ENCODE data around the gene RANBP1.

DNA sequence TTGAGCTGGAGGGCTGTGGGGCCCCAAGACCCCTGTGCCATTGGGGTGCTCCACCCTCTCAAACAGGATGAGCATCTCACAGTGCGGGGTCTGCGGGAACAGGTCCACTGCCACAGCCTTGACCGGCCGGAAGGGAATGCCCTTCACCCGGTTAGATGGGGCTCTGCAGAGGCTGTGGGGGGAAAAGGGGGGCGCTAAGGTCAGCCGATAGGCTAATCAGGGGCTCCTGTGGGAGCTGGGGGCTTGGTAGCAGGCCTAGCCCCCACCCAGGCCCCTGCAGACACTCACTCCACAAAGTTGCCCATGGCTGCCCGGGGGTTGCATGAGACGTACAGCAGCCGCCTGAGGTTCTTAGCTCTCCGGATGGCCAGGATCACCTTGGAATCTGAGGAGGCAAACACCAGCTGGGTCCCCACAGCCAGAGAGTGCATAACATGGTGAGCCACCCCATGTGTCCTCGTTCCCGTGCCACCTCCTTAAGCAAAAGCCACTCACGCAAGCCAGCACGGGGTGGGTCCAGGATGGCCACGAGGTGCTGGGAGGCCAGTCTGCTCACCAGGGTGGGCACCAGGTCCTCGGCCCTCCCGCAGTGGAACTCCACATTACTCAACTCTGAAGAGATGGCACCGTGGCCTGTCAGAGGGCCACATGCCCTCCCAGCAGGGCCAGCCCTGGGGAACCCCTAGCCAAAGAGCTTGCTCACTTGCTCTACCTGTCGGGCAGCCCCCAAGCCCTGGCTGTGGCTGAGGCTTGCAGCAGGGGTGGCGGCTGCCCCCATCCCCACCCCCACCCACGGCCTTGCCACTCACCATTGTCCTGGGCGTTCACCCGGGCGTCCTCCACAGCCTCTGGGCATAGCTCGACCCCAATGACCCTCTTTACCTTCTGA, 3.0 kb upstream of the RANBP1 start:
- TF ChIP-seq, protein P1, sequence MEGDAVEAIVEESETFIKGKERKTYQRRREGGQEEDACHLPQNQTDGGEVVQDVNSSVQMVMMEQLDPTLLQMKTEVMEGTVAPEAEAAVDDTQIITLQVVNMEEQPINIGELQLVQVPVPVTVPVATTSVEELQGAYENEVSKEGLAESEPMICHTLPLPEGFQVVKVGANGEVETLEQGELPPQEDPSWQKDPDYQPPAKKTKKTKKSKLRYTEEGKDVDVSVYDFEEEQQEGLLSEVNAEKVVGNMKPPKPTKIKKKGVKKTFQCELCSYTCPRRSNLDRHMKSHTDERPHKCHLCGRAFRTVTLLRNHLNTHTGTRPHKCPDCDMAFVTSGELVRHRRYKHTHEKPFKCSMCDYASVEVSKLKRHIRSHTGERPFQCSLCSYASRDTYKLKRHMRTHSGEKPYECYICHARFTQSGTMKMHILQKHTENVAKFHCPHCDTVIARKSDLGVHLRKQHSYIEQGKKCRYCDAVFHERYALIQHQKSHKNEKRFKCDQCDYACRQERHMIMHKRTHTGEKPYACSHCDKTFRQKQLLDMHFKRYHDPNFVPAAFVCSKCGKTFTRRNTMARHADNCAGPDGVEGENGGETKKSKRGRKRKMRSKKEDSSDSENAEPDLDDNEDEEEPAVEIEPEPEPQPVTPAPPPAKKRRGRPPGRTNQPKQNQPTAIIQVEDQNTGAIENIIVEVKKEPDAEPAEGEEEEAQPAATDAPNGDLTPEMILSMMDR (conservative IDR thresholded peaks at IDR 0.05; ENCODE audit: low read depth, low read length): no peak
- TF ChIP-seq EZH2 (IDR thresholded peaks at IDR 0.05; ENCODE audit: borderline replicate concordance, low read depth, low read length, poor library complexity, severe bottlenecking): no peak

Measured in A673 (cell line).